Panc1 (cell line): Measurements from ENCODE around the gene TUBA1C. TPM values are rescaled to one million over a fixed set of nuclear protein-coding genes. Genes with fewer than 3 reads are reported as not detected.

ENCODE experiments used
- ATAC-seq: fragments of 200-7000 bp; cut with Tn5 transposase; 2 replicates; pipeline ENCODE4 v1.9.1; 2020; ENCODE audit warnings: mild to moderate bottlenecking, moderate library complexity
- BruUV-seq: library from RNA; stranded (reverse); fragments of 400-500 nt; replicated peaks from 2 replicates; lab custom pipeline; 2021; lab: Mats Ljungman, UMichigan
- CTCF ChIA-PET: fragments of 300-600 bp; sonication (Branson Sonifier 250); formaldehyde crosslinking; loops from one replicate; lab custom pipeline; 2022; ENCODE audit warnings: antibody characterized with exemption; lab: Charles Lee
- POLR2A ChIA-PET: fragments of 300-600 bp; sonication (Branson Sonifier 250); formaldehyde crosslinking; loops from one replicate; lab custom pipeline; 2022; ENCODE audit warnings: antibody characterized with exemption; lab: Charles Lee
- DNase-seq: peaks from one replicate; pipeline ENCODE4 v3.0.0-alpha.2; 2010; ENCODE audit warnings: low read depth, low spot score
- H3K27ac ChIP-seq: 2 replicates; pipeline ENCODE4 v1.5.1; 2011; ENCODE audit warnings: mild to moderate bottlenecking, low read length, inconsistent platforms
- H3K27me3 ChIP-seq: fragments of 200-500 bp; sonication (Bioruptor generic); 2 replicates; pipeline ENCODE4 v1.6.0; 2014; ENCODE audit warnings: low read length, inconsistent platforms; ENCODE audit not compliant: control insufficient read depth, insufficient read depth
- H3K36me3 ChIP-seq: fragments of 200-500 bp; sonication (Bioruptor generic); 2 replicates; pipeline ENCODE4 v1.5.1; 2014; ENCODE audit warnings: inconsistent platforms, mild to moderate bottlenecking, low read length, moderate library complexity; ENCODE audit not compliant: control insufficient read depth, insufficient read depth
- H3K4me1 ChIP-seq: 2 replicates; pipeline ENCODE4 v1.5.1; 2011; ENCODE audit warnings: inconsistent platforms, mild to moderate bottlenecking, low read length, moderate library complexity; ENCODE audit not compliant: control insufficient read depth, insufficient read depth
- H3K4me3 ChIP-seq, 2 experiments: 2 replicates each; pipeline ENCODE4 v1.5.1; 2011 to 2012; ENCODE audit warnings: low read depth in 2 of 2, low read length in 2 of 2, mild to moderate bottlenecking in 2 of 2, inconsistent platforms in 1 of 2, moderate library complexity in 1 of 2
- H3K9me3 ChIP-seq: fragments of 200-500 bp; sonication (Bioruptor generic); 2 replicates; pipeline ENCODE4 v1.5.1; 2014; ENCODE audit warnings: low read depth, mild to moderate bottlenecking, inconsistent platforms, low read length, moderate library complexity; ENCODE audit not compliant: control insufficient read depth, insufficient read depth
- POLR2AphosphoS5 ChIP-seq: IDR thresholded peaks from 2 replicates; pipeline ENCODE4 v1.6.1; 2012; ENCODE audit warnings: mild to moderate bottlenecking, low read depth, low read length, moderate library complexity
- SIN3A ChIP-seq: IDR thresholded peaks from 2 replicates; pipeline ENCODE4 v1.6.1; 2012; ENCODE audit warnings: low read depth, mild to moderate bottlenecking, low read length, moderate library complexity, borderline replicate concordance; ENCODE audit not compliant: insufficient read depth
- TCF7L2 ChIP-seq: IDR thresholded peaks from 2 replicates; pipeline ENCODE4 v1.6.1; 2011; ENCODE audit warnings: mild to moderate bottlenecking, low read depth, low read length, inconsistent platforms
- in situ Hi-C: cut with HindIII; loops from 2 replicates; pipeline ENCODE4 v1.10.0; 2016; ENCODE audit warnings: low sequenced_read_pairs, low pct_unique_long_range_greater_than_20kb
- intact Hi-C: fragments of 100-400 bp; cut with micrococcal nuclease; formaldehyde crosslinking; loops from one replicate; pipeline ENCODE4 v1.10.0; 2022; ENCODE audit not compliant: unreplicated experiment
- total RNA-seq: library from RNA; stranded (reverse); gene quantifications from one replicate; pipeline ENCODE4 v1.2.1, GENCODE V29; 2021; ENCODE audit not compliant: unreplicated experiment
- TF ChIP-seq, protein P1 (sequence below), 2 experiments: IDR thresholded peaks; 2 replicates each; pipeline ENCODE4 v1.6.1; 2011 to 2012; ENCODE audit warnings: low read depth in 2 of 2, control low read depth in 1 of 2, low read length in 1 of 2, mild to moderate bottlenecking in 1 of 2, moderate library complexity in 1 of 2; ENCODE audit not compliant: insufficient read depth in 1 of 2
- TF ChIP-seq, protein P2 (sequence below): fragments of 450-650 bp; IDR thresholded peaks from 2 replicates; pipeline ENCODE4 v1.5.1; 2017; ENCODE audit warnings: mild to moderate bottlenecking

Gene TUBA1C
- total RNA-seq, 1 experiment from 2014 or later, result 524 TPM

DNA sequence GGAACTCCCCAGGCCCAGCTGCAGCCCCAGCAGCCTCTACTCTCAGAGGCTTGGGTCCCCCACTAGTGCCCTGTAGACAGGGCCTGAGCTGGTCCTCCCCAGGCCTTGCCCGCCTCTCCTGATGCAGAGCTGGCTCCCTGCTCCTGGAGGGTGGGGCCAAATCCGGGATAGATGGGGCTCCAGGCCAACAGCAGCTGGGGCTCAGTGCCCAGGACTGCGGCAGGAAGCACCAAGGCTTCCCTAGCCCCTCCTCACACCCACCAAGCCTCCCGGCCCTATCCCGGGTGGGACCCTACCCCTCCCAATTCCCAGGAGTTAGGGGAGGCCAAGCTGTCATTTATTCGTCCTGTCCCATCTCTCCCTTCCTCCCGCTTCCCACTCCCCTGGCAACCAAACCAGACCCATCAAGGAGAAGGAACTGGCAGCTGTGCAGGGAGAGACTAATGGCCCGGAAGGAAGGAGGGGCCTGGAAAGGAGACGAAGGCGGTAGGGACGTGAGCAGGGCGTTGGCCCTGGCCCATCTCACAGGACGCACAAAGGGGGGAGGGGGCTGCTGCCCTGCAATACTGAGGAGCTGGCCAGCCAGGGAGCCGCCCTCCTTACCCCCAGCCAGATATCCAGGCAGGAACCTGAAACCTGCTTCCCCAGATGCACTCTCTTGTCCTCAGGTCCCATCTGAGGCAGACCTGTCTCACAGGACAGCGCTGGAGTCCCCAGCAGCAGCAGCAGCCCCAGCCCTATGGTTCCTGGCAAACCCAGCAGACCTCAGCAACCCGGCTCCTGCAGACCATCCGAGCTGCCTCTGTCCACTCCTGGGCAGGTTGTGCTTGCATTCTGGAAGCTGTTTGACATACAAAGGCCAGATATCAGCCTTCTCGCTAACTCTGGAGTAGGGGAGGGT, 28.4 kb downstream of the TUBA1C start:
- BruUV-seq, result no TSS peak
- Histone ChIP-seq H3K27me3 (no peaks in the 10 kb centered on the region), H3K36me3 (no peaks in the 10 kb centered on the region), H3K9me3 (no peaks in the 10 kb centered on the region), H3K4me1 (peaks cover 10% of the 10 kb centered on the region), H3K4me3 (no peak overlapping the region), H3K27ac (no peak overlapping the region)
- ChIA-PET CTCF (interaction anchor here (1.1 to 1.3 kb wide), 2 partner anchors 49 to 55 kb away, joined by 3 to 4 read pairs; no protein-coding TSS in a partner anchor), POLR2A (interaction anchor here (0.6 kb wide), 2 partner anchors 35 to 283 kb away, joined by 3 to 4 read pairs; no protein-coding TSS in a partner anchor)
- TF ChIP-seq SIN3A, result no peak
- TF ChIP-seq, protein P1, sequence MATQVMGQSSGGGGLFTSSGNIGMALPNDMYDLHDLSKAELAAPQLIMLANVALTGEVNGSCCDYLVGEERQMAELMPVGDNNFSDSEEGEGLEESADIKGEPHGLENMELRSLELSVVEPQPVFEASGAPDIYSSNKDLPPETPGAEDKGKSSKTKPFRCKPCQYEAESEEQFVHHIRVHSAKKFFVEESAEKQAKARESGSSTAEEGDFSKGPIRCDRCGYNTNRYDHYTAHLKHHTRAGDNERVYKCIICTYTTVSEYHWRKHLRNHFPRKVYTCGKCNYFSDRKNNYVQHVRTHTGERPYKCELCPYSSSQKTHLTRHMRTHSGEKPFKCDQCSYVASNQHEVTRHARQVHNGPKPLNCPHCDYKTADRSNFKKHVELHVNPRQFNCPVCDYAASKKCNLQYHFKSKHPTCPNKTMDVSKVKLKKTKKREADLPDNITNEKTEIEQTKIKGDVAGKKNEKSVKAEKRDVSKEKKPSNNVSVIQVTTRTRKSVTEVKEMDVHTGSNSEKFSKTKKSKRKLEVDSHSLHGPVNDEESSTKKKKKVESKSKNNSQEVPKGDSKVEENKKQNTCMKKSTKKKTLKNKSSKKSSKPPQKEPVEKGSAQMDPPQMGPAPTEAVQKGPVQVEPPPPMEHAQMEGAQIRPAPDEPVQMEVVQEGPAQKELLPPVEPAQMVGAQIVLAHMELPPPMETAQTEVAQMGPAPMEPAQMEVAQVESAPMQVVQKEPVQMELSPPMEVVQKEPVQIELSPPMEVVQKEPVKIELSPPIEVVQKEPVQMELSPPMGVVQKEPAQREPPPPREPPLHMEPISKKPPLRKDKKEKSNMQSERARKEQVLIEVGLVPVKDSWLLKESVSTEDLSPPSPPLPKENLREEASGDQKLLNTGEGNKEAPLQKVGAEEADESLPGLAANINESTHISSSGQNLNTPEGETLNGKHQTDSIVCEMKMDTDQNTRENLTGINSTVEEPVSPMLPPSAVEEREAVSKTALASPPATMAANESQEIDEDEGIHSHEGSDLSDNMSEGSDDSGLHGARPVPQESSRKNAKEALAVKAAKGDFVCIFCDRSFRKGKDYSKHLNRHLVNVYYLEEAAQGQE (IDR thresholded peaks at IDR 0.05; ENCODE audit: insufficient read depth in 1 of 2, low read depth in 2 of 2, low read length in 1 of 2), result no peak
- no peak for TF ChIP-seq TCF7L2
- TF ChIP-seq, protein P2, sequence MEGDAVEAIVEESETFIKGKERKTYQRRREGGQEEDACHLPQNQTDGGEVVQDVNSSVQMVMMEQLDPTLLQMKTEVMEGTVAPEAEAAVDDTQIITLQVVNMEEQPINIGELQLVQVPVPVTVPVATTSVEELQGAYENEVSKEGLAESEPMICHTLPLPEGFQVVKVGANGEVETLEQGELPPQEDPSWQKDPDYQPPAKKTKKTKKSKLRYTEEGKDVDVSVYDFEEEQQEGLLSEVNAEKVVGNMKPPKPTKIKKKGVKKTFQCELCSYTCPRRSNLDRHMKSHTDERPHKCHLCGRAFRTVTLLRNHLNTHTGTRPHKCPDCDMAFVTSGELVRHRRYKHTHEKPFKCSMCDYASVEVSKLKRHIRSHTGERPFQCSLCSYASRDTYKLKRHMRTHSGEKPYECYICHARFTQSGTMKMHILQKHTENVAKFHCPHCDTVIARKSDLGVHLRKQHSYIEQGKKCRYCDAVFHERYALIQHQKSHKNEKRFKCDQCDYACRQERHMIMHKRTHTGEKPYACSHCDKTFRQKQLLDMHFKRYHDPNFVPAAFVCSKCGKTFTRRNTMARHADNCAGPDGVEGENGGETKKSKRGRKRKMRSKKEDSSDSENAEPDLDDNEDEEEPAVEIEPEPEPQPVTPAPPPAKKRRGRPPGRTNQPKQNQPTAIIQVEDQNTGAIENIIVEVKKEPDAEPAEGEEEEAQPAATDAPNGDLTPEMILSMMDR, result no peak
- TF ChIP-seq POLR2AphosphoS5, result no peak
- DNase-seq (no peak), ATAC-seq (no peak)
- intact Hi-C loops (no loop called here), in situ Hi-C loops (no loop called here)

- H3K27me3 ChIP-seq, result no peaks in the 10 kb centered on the region
- peaks cover 10% of the 10 kb centered on the region for H3K4me1 ChIP-seq
- in situ Hi-C loops, result no loop called here
- no peaks in the 10 kb centered on the region for H3K36me3 ChIP-seq
- DNase-seq (no peak), ATAC-seq (no peak)
- TF ChIP-seq POLR2AphosphoS5 (no peak), SIN3A (no peak), TCF7L2 (no peak)
- TF ChIP-seq, protein P2, result no peak
- TF ChIP-seq, protein P1 (IDR thresholded peaks at IDR 0.05; ENCODE audit: insufficient read depth in 1 of 2, low read depth in 2 of 2, low read length in 1 of 2), result no peak
- H3K4me3 ChIP-seq, result no peak overlapping the region
- CTCF ChIA-PET, result interaction anchor here (0.5 to 1.6 kb wide), 5 partner anchors 10 to 216 kb away, joined by 3 to 11 read pairs (median 4); no protein-coding TSS in a partner anchor
- POLR2A ChIA-PET, result interaction anchor here (0.6 kb wide), 2 partner anchors 34 to 282 kb away, joined by 3 to 4 read pairs; no protein-coding TSS in a partner anchor
- H3K9me3 ChIP-seq, result no peaks in the 10 kb centered on the region
- intact Hi-C loops, result no loop called here
- no TSS peak for BruUV-seq
- no peak overlapping the region for H3K27ac ChIP-seq
Measured at GRCh38 chr12:49294086-49294803, 29.4 kb downstream of the TUBA1C start.
